ENCODE measurements around the gene CRTC3.

The CRTC3 gene

DNA sequence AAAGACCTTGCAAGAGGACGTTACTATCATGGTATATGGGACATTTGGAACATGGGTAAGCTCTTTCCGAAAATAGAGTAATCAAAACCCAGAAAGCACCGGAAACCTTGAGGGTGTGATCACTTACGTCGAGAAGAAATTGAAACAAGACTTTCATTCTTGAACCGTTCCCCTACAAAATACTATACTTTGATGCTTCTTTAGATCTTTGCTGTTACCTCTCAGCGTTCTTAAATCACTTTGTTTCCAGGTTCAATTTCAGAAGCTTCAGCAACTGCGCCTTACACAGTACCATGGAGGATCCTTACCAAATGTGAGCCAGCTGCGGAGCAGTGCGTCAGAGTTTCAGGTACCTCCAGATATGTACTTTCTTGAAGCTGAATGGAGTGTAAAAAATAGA, 10.1 kb downstream of the CRTC3 start:
- no peak for DNase-seq (ENCODE audit: low read depth)
- TF ChIP-seq, protein P1, sequence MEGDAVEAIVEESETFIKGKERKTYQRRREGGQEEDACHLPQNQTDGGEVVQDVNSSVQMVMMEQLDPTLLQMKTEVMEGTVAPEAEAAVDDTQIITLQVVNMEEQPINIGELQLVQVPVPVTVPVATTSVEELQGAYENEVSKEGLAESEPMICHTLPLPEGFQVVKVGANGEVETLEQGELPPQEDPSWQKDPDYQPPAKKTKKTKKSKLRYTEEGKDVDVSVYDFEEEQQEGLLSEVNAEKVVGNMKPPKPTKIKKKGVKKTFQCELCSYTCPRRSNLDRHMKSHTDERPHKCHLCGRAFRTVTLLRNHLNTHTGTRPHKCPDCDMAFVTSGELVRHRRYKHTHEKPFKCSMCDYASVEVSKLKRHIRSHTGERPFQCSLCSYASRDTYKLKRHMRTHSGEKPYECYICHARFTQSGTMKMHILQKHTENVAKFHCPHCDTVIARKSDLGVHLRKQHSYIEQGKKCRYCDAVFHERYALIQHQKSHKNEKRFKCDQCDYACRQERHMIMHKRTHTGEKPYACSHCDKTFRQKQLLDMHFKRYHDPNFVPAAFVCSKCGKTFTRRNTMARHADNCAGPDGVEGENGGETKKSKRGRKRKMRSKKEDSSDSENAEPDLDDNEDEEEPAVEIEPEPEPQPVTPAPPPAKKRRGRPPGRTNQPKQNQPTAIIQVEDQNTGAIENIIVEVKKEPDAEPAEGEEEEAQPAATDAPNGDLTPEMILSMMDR (conservative IDR thresholded peaks at IDR 0.05; ENCODE audit: low read depth, low read length): no peak
- H3K4me3 ChIP-seq (ENCODE audit: low read length): no peak overlapping the region

- TF ChIP-seq, protein P1 (conservative IDR thresholded peaks at IDR 0.05; ENCODE audit: low read depth, low read length): no peak
- DNase-seq (ENCODE audit: low read depth): no peak
- no peak overlapping the region for H3K4me3 ChIP-seq (ENCODE audit: low read length)
Observed at GRCh38 chr15:90540768-90541167, 11.0 kb downstream of the CRTC3 start.

DNA sequence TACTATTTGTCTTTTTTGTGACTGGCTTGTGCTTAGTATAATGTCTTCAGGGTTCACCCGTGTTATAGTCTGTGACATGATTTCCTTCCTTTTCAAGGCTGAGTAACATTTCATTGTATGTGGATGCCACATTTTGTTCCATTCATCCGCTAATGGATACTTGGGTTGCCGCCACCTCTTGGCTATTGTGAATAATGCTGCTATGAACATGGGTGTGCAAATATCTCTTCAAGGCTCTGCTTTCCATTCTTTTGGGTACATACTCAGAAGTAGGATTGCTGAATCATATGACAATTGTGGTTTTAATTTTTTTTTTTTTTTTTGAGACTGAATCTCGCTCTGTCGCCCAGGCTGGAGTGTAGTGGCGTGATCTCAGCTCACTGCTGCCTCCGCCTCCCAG, 15.4 kb downstream of the CRTC3 start:
- H3K4me3 ChIP-seq (ENCODE audit: low read length): no peak overlapping the region
- TF ChIP-seq, protein P1 (conservative IDR thresholded peaks at IDR 0.05; ENCODE audit: low read depth, low read length): no peak
- no peak for DNase-seq (ENCODE audit: low read depth)

DNA sequence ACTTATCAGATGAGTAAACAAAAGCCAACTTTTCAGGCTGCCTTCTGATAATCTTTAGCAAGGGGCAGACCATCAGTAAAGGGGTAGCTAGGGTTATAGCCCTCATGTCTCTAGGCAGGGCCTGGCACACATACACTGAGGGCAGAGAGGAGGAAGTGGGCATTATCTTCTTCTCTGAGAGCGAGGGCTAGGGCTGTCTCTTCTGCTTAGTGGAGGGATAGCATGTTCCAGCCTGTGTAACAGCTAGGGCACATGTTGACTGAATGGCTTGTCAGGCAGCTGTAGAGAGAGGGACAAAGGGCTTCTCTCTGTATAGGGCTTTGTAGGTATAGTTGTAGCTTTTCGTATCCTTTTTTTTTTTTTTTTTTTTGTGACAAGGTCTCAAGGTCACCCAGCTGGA, 17.8 kb downstream of the CRTC3 start:
- TF ChIP-seq, protein P1 (conservative IDR thresholded peaks at IDR 0.05; ENCODE audit: low read depth, low read length): no peak
- no peak overlapping the region for H3K4me3 ChIP-seq (ENCODE audit: low read length)
- DNase-seq (ENCODE audit: low read depth): no peak

DNA sequence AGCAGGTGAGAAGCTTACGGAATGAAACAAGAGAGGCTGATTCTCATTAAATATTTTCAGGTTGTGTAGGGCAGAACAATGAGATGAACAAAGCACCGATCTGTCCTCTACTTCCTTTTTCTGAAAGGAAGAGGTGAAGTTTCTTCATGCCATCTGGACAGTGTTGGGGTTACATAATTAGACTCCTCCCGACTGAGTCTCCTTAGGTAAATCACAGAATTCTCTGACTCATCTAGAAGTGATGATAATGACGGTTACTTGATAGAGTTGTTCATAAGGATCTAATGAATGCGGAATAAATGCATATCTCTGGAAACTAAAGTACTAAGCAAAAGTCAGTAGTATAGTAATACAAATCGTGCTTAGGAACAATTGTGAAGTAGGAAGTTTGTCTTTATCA, 21.2 kb downstream of the CRTC3 start:
- DNase-seq (ENCODE audit: low read depth): no peak
- TF ChIP-seq, protein P1 (conservative IDR thresholded peaks at IDR 0.05; ENCODE audit: low read depth, low read length): no peak
- no peak overlapping the region for H3K4me3 ChIP-seq (ENCODE audit: low read length)

- no peak for DNase-seq (ENCODE audit: low read depth)
- TF ChIP-seq, protein P1 (conservative IDR thresholded peaks at IDR 0.05; ENCODE audit: low read depth, low read length): no peak
- H3K4me3 ChIP-seq (ENCODE audit: low read length): no peak overlapping the region
Observed at GRCh38 chr15:90552162-90552928, 22.6 kb downstream of the CRTC3 start.

DNA sequence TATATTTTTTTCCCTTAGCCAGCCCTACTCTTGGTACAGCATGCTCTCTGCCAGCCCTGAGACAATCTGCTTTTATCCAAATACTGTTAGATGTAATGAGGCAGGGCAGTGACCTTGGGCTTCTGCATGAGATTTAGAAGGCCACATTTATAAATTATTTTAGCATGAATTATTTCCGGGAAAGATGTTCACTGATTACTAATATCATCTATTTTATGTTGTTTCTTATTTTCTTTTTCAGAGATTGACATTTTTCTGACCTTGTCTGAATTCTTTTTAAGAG, 23.1 kb downstream of the CRTC3 start:
- no peak for DNase-seq (ENCODE audit: low read depth)
- H3K4me3 ChIP-seq (ENCODE audit: low read length): no peak overlapping the region
- TF ChIP-seq, protein P1 (conservative IDR thresholded peaks at IDR 0.05; ENCODE audit: low read depth, low read length): no peak

All from retinal pigment epithelial cell (primary cell).